ENCODE measurements around the gene AUTS2.

GRCh38 chr7:70805360-70805759 lies 1207.1 kb downstream of the AUTS2 start:
- TF ChIP-seq CTCF (conservative IDR thresholded peaks at IDR 0.05 in 1 of 2, IDR thresholded peaks at IDR 0.05 in 1 of 2; ENCODE audit: low read depth in 1 of 2, low read length in 2 of 2) (no peak), EZH2 (IDR thresholded peaks at IDR 0.05; ENCODE audit: low read length, missing control alignments) (no peak)
